OCI-LY7 (cell line): ENCODE results near the gene ZNF365. TPM values are rescaled to one million over a fixed set of nuclear protein-coding genes. Genes with fewer than 3 reads are reported as not detected.

Experiments used
- Bru-seq: library from RNA; stranded (reverse); fragments of 400-500 nt; gene quantifications from one replicate; lab custom pipeline; 2021; lab: Mats Ljungman, UMichigan
- BruChase-seq, 2 experiments: library from RNA; stranded (reverse); fragments of 400-500 nt; gene quantifications; one replicate each; lab custom pipeline; 2021; lab: Mats Ljungman, UMichigan
- BruUV-seq: library from RNA; stranded (reverse); fragments of 400-500 nt; replicated peaks from 2 replicates; lab custom pipeline; 2021; lab: Mats Ljungman, UMichigan
- CTCF ChIA-PET: fragments of 300-600 bp; sonication (Branson Sonifier 250); formaldehyde crosslinking; loops from one replicate; lab custom pipeline; 2022; ENCODE audit warnings: antibody characterized with exemption; ENCODE audit not compliant: unreplicated experiment; lab: Charles Lee
- POLR2A ChIA-PET: fragments of 300-600 bp; sonication (Branson Sonifier 250); formaldehyde crosslinking; loops from one replicate; lab custom pipeline; 2022; ENCODE audit warnings: antibody characterized with exemption; lab: Charles Lee
- DNase-seq: peaks from one replicate; pipeline ENCODE4 v3.0.0-alpha.2; 2015; ENCODE audit warnings: low spot score
- H2AFZ ChIP-seq: fragments of 200-600 bp; sonication (generic), shearing (Covaris generic); 2 replicates; pipeline ENCODE4 v1.6.1; 2014; ENCODE audit warnings: mild to moderate bottlenecking, antibody characterized with exemption, low read length, moderate library complexity
- H3K27ac ChIP-seq: fragments of 200-600 bp; sonication (generic); 2 replicates; pipeline ENCODE4 v1.5.1; 2014; ENCODE audit warnings: mixed run types, low read depth, mild to moderate bottlenecking, moderate library complexity, low read length, inconsistent platforms; ENCODE audit not compliant: poor library complexity, severe bottlenecking
- H3K36me3 ChIP-seq: fragments of 200-600 bp; sonication (generic); 2 replicates; pipeline ENCODE4 v1.6.1; 2014; ENCODE audit warnings: mild to moderate bottlenecking, antibody characterized with exemption, low read length, moderate library complexity, mixed read lengths; ENCODE audit not compliant: insufficient read depth
- H3K4me1 ChIP-seq: fragments of 200-600 bp; sonication (generic); 2 replicates; pipeline ENCODE4 v1.5.1; 2014; ENCODE audit warnings: mild to moderate bottlenecking, low read length; ENCODE audit not compliant: insufficient read depth, poor library complexity, severe bottlenecking
- H3K4me2 ChIP-seq: fragments of 200-600 bp; sonication (generic); 2 replicates; pipeline ENCODE4 v1.6.1; 2014; ENCODE audit warnings: mild to moderate bottlenecking, low read length
- H3K4me3 ChIP-seq: fragments of 200-600 bp; sonication (generic); 2 replicates; pipeline ENCODE4 v1.5.1; 2014; ENCODE audit warnings: mild to moderate bottlenecking, low read depth, low read length; ENCODE audit not compliant: poor library complexity, severe bottlenecking
- H3K79me2 ChIP-seq: fragments of 200-600 bp; sonication (generic); 2 replicates; pipeline ENCODE4 v1.6.1; 2016; ENCODE audit warnings: low read depth, mild to moderate bottlenecking, low read length, moderate library complexity, mixed read lengths; ENCODE audit not compliant: insufficient read depth
- H3K9me2 ChIP-seq: fragments of 200-600 bp; sonication (generic); 2 replicates; pipeline ENCODE4 v1.6.1; 2016; ENCODE audit warnings: mild to moderate bottlenecking, low read length, mixed read lengths; ENCODE audit not compliant: insufficient read depth
- H3K9me3 ChIP-seq: fragments of 200-600 bp; sonication (generic); 2 replicates; pipeline ENCODE4 v1.6.1; 2014; ENCODE audit warnings: mild to moderate bottlenecking, mixed run types, low read length, mixed read lengths
- H4K20me1 ChIP-seq: fragments of 200-600 bp; sonication (generic); 2 replicates; pipeline ENCODE4 v1.6.1; 2014; ENCODE audit warnings: mild to moderate bottlenecking, antibody characterized with exemption, low read length, moderate library complexity, mixed read lengths; ENCODE audit not compliant: insufficient read depth
- CTCF ChIP-seq: fragments of 200-600 bp; sonication (generic); conservative IDR thresholded peaks from 2 replicates; pipeline ENCODE4 v1.5.1; 2014; ENCODE audit warnings: mild to moderate bottlenecking, antibody characterized with exemption, low read length, moderate library complexity, mixed read lengths
- EZH2phosphoT487 ChIP-seq: fragments of 200-600 bp; sonication (generic); IDR thresholded peaks from 2 replicates; pipeline ENCODE4 v1.6.1; 2018; ENCODE audit warnings: low read depth, borderline replicate concordance, mild to moderate bottlenecking, mixed run types, antibody characterized with exemption, low read length, moderate library complexity, mixed read lengths
- intact Hi-C: fragments of 100-400 bp; cut with micrococcal nuclease; formaldehyde crosslinking; loops from one replicate; pipeline ENCODE4 v1.10.0; 2022; ENCODE audit not compliant: unreplicated experiment
- long read RNA-seq: library from polyadenylated mRNA; stranded (forward); transcript quantifications from one replicate; pipeline ENCODE4 v2.0.0, GENCODE V29; 2022
- total RNA-seq, 2 experiments: library from RNA; depleted of rRNA in 1 of 2; stranded (reverse); fragments of >200 nt in 1 of 2; shearing (Covaris generic) in 1 of 2; gene quantifications; 2 replicates each; pipeline ENCODE4 v1.2.3, GENCODE V29; 2014 to 2022

ZNF365 gene, protein sequence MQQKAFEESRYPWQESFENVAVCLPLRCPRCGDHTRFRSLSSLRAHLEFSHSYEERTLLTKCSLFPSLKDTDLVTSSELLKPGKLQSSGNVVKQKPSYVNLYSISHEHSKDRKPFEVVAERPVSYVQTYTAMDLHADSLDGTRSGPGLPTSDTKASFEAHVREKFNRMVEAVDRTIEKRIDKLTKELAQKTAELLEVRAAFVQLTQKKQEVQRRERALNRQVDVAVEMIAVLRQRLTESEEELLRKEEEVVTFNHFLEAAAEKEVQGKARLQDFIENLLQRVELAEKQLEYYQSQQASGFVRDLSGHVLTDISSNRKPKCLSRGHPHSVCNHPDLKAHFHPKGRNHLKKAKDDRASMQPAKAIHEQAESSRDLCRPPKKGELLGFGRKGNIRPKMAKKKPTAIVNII
- total RNA-seq (2014; rRNA removed; shearing (Covaris generic)) (not detected in 2 replicates), total RNA-seq (2022) (not detected in 2 replicates), Bru-seq, nascent RNA (not detected), BruChase-seq, experiment 1, labeled RNA remaining after a 6-hour chase (not detected), BruChase-seq, experiment 2, labeled RNA remaining after a 2-hour chase (not detected)
- long read RNA-seq: 0 reads

DNA sequence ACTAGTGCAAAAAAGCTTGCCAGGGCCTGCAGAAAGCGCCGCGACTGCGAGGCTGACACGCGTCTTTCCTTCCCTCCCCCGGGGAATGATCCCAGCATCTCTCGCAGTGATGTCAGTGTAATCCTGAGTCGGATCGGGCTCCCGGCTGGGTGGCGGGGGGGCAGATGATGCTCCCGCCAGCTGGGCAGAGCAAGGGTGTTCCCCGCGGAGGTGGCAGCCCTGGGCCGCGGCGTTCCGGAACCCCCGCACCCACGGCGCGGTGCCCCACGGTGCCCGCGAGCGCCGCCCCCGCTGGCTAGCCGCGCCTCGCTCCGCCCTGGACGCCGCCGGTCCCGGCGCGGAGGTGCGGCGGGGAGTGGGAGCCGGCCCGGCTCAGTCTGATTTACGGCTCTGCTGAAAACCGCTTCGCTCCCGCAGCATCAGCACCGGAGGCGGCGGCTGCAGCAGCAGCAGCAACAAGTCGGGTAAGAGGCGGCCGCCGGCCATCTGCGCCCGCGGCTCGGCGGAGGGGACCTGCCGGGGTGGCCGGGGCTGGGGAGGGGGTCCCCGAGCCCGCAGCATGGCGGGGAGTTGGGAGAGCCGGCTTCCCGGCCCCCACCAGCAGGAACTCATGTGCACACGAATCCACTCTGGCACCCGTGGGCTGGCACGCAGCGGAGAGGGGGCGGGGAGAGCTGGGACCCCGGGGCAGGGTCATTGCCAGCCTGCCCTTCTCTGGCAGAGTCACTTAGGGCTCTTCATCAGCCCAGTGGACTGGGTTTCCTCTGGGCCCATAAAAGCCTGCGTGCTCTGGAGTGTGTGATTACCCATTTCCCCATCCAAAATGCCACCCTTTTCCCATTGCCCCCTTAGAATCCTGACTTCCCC is at the start of gene ZNF365:
Gene ZNF365, plus strand, starts transcription at position 375 of the 867 bp plus-strand sequence. CDS start 1,825 bp downstream, outside the sequence.
- Histone ChIP-seq H3K4me2 (no peak within 1 kb of the TSS), H3K9me3 (no peaks in the 10 kb centered on the region), H3K36me3 (no peaks in the 10 kb centered on the region), H3K79me2 (no peaks in the 10 kb centered on the region), H4K20me1 (no peaks in the 10 kb centered on the region), H3K9me2 (no peaks in the 10 kb centered on the region), H3K4me1 (no peaks in the 10 kb centered on the region), H3K4me3 (no peak within 1 kb of the TSS), H2AFZ (no peak within 1 kb of the TSS), H3K27ac (no peak within 1 kb of the TSS)
- intact Hi-C loops: no loop called here
- POLR2A ChIA-PET: interaction anchor here (0.5 to 0.7 kb wide), 2 partner anchors 101 to 588 kb away, joined by 3 to 4 read pairs; no protein-coding TSS in a partner anchor
- CTCF ChIA-PET: no interaction called here
- no TSS peak for BruUV-seq
- DNase-seq: no peak
- TF ChIP-seq CTCF (no peak), EZH2phosphoT487 (no peak)

DNA sequence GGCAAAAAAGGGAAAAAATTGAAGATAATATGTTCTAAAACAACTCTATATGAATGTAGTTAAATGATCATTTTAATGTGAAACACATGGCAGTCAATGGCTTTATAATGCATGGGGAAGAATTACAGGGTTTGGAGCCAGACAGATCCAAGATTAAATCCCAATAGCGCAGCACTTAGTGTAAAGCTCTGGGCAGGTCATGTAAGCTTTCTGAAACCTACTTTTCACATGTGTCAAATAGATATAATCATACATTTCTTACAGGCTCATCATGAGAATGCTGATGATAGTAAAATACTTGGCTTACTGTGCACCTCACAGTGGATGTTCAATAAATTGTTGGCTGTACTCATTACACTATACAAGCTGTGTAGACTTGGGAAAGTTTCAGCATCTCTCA is 48.0 kb upstream of the ZNF365 start:
- POLR2A ChIA-PET: no interaction called here
- Histone ChIP-seq H3K27ac (no peak overlapping the region), H3K9me3 (no peaks in the 10 kb centered on the region), H3K4me3 (no peak overlapping the region), H3K79me2 (no peaks in the 10 kb centered on the region), H3K9me2 (no peaks in the 10 kb centered on the region), H3K4me1 (no peaks in the 10 kb centered on the region), H4K20me1 (no peaks in the 10 kb centered on the region), H3K36me3 (no peaks in the 10 kb centered on the region), H2AFZ (no peak overlapping the region), H3K4me2 (no peak overlapping the region)
- intact Hi-C loops: no loop called here
- no TSS peak for BruUV-seq
- CTCF ChIA-PET: no interaction called here
- TF ChIP-seq EZH2phosphoT487: no peak
- no peak for TF ChIP-seq CTCF
- no peak for DNase-seq
